Astrocyte (in vitro differentiated cells and primary cell): ENCODE results near the gene CKS1B.

Source experiments
- CTCF ChIP-seq: IDR thresholded peaks from 2 replicates; pipeline ENCODE4 v1.5.1; 2011; ENCODE audit warnings: low read depth, mild to moderate bottlenecking, inconsistent platforms, low read length, moderate library complexity; ENCODE audit not compliant: insufficient read depth
- EZH2 ChIP-seq: IDR thresholded peaks from 2 replicates; pipeline ENCODE4 v1.6.1; 2012; ENCODE audit warnings: mild to moderate bottlenecking, low read length, inconsistent platforms; ENCODE audit not compliant: insufficient read depth

- TF ChIP-seq CTCF (no peak), EZH2 (no peak)
Measured at GRCh38 chr1:154931940-154932487, 42.5 kb upstream of the CKS1B start.
